GM21526 (cell line): ENCODE measurements around the gene BRSK2.
"Not testable (repeated sequence)": the region's sequence is repeated elsewhere in the genome, so short reads cannot be mapped to it uniquely, and the experiment has no call there.

Source experiments
- ATAC-seq: cut with Tn5 transposase; IDR thresholded peaks from one replicate; pipeline ENCODE4 v1.9.1; 2021; ENCODE audit warnings: moderate library complexity; ENCODE audit not compliant: unreplicated experiment, low FRiP score

Gene BRSK2

DNA sequence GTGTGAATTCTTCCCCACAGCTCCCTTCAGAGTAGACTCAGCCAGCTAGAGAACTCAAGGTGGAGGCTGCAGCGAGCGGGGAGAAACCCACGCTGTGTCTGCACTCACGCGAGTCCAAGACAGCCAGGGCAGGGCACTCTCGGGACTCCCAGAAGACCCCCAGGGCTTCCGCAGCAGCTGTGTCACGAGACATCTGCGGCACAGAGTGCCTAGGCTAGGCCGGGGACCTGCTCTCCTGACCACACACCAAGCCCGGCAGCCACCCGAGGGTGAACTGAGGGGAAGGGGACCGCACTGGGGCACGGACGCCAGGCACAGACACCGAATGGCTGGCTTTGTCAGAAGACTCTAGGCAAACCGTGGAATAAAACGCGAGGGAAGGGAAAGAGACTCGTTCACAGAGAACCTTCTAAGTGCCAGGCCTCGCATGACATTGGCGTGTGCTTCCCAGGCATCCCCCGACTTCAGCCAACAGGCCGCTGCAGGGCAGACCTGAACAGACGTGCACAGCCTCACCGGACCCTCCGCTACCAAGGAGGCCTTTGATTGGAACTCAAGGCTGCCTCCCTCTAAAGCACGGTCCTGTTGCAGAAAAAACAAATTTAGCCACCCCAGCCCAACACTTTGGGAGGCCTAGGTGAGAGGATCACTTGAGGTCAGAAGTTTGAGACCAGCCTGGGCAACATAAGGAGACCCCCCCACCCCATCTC, 115.0 kb downstream of the BRSK2 start:
- no peak for ATAC-seq

DNA sequence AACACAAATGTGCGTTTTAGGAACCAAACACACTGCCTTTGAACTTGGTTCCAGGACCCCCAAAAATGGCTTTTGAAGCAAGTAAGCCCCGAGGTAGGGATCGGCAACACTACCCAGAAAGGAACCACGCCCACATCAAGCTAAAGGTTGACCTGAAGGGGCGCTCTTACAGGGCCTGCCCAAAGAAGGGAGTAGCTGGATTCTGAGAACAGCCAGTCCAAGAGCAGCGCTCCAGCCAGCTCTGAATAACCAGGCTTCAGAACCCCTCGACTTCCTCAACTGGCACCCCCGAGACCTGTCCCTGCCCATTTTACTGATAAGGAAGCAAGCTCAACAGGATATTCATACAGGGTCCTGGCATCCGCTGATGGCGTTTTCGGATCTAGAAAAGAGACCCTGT, 115.7 kb downstream of the BRSK2 start:
- no peak for ATAC-seq

DNA sequence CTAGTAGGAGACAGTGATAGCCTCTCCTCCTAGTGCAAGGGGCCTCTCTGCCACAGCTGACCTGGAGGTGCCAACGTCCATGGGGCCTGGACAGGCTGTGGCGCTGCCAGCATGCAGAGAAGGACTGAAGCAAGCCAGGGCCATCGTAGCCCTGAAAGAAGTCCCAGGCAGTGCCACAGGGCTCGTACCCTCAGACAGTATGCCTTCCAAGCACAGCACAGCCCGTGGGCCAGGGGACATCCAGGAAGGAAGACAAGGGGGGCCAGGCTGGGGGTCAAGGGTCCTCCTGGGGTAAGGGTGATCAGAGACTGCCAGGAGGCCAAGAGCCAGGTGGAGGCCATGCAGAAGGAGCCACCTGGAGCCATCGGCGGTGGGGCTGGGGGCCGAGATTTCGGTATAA, 117.2 kb downstream of the BRSK2 start:
- ATAC-seq, result no peak

DNA sequence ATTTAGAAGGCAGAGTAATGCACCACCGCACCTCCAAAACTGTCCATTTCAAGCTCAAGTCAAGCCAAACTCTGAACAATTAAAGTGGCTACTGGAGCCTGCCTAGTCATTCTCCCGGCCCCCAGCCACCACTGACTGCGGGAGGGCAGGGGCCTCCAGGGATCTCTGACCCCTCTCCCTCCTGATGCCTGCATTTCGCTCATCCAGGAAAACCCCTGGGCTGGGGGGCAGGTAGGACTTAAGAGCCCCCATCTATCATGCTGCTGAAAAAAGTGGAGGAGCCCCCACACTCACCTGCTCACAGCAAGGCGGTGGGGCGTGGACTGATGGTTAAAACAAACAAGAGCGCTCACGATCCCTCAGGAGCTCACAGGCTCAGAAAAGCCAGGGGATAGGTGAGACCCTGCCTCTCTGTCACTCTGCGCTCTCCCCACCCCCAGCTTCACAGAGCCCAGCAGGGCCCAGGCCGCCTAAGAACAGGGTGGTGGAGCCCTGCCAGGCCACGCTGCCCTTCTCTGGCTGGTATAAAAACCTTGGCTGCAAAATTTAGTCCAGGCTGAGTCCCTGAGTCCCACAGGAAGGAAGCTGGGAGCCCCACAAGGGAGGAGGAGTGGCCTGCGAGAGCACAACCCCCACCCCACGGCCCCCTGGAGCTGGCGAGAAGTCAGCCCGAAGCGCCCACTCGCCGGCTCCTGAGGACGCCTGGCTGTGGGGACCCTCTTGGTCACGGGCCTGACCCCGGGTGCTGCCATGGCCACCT, 117.8 kb downstream of the BRSK2 start:
- ATAC-seq, result no peak

DNA sequence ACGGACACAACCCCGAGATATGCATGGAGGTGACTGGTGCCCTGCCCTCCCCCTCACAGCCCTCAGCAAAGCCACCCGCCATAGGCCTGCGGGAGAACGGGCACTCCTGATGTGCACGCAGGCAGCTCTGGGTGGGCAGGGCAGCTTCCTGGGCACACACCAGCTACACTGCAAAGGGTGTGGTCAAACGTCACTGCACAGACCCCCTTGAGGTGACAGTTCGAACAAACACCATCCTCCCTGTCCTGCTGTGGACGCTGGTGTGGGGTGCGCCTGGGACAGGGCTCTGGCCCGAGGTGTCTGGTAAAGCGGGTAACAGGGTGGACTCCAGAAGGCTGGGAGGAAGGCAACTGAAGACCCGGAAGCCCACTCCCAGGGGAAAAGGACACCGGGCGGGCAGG, 118.8 kb downstream of the BRSK2 start:
- ATAC-seq, result no peak

DNA sequence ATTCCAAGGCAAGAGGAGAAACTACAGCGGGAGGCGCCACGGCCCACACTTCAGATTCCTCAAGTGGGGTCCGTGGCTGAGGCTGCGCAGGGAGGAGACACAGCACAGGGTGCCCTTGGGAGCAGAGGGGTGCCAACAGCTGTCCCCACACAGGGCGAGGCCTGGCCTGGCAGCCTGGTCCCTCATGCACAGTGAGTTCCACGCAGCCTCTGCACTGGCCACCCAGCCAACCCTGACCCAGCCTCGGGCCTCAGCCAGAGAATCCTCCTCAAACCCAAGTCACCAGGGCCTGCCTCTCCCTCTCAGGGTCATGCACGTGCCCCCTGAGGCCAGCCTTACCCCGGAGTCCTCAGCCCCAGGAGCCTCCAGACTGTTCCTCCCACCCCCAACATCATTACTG, 119.3 kb downstream of the BRSK2 start:
- no peak for ATAC-seq

DNA sequence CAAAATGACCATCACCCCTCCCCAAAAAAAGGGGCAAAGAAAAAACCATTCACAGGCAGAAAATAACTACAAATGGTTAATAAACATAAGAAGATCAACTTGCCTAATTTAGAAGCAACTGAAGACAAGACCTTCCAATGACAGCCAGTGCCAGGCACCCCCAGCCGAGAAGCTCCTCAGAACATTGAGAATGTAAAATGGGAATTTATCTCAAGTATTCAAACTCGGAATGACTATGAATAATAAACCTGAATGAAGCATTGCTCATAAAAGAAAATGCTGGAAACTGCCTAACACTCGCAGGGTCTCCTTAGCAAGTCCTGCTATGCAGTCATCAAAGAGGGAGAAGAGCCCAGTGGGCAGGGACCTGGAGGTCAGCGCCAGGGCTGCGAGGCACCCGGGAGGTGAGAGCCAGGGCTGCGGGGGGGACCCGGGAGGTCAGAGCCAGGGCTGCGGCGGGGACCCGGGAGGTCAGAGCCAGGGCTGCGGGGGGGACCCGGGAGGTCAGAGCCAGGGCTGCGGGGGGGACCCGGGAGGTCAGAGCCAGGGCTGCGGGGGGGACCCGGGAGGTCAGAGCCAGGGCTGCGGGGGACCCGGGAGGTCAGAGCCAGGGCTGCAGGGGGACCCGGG, 120.0 kb downstream of the BRSK2 start:
- no peak for ATAC-seq

DNA sequence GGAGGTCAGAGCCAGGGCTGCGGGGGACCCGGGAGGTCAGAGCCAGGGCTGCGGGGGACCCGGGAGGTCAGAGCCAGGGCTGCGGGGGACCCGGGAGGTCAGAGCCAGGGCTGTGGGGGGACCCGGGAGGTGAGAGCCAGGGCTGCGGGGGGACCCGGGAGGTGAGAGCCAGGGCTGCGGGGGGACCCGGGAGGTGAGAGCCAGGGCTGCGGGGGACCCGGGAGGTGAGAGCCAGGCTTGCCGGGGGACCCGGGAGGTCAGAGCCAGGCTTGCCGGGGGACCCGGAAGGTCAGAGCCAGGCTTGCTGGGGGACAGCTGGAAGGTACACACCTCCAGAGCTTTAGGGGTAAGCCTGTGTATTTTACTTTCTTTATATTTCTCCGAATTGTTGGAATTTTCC, 120.6 kb downstream of the BRSK2 start:
- ATAC-seq, result not testable (repeated sequence)

DNA sequence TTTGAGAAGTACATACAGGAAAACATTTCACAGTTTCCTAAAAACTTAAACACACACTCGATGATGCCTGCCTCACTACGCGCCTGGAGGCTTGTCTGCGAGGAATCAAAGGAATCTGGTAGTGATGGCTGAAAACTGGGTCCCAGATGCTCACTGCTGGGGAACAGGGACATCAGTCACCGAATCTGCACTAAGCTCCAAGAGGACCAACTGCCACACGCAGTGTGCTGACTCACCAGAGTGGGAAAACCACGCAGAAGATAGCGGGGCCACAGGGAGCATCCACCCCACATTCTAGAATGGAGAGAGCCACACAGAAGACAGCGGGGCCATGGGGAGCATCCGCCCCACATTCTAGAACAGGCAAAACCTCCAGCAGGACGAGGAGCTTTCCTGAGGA, 121.2 kb downstream of the BRSK2 start:
- ATAC-seq, result no peak

DNA sequence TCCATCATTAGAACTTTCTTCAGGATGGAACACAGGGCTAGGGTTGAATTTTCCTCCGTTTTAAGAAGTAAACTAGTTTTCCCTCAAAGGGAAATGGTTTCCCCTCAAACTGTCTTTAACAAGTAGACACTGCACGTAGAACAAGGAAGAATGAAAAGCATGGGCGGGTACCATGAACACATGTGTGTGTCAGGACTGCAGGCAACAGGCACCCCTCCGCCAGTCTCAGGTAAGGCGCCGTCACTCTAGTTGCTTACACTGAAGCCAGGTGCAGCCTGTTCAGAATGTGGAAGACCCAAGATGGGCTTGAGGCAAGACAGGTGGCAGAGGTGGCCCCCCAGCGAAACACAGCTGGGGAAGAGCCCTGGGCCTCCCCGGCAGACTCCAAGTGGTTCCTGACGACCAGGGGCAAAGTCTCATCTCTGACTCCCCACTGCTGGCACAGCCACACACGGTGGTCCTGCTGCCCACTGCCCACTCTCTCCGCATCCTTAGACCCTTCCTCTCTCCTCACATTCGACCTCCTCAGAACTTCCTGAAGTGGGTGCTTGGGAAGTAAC, 122.3 kb downstream of the BRSK2 start:
- no peak for ATAC-seq
